Activated effector memory CD4-positive, alpha-beta T cell treated with Interleukin-2 at 50 U/mL for 16 hours (primary cell): Measurements from ENCODE around the gene CDC34.
A peak's percentile ranks its signal among the peaks of the same experiment; 100 is the strongest.

Source experiments
- DNase-seq: peaks from one replicate; pipeline ENCODE4 v3.0.0-alpha.2; 2020

Gene CDC34

DNA sequence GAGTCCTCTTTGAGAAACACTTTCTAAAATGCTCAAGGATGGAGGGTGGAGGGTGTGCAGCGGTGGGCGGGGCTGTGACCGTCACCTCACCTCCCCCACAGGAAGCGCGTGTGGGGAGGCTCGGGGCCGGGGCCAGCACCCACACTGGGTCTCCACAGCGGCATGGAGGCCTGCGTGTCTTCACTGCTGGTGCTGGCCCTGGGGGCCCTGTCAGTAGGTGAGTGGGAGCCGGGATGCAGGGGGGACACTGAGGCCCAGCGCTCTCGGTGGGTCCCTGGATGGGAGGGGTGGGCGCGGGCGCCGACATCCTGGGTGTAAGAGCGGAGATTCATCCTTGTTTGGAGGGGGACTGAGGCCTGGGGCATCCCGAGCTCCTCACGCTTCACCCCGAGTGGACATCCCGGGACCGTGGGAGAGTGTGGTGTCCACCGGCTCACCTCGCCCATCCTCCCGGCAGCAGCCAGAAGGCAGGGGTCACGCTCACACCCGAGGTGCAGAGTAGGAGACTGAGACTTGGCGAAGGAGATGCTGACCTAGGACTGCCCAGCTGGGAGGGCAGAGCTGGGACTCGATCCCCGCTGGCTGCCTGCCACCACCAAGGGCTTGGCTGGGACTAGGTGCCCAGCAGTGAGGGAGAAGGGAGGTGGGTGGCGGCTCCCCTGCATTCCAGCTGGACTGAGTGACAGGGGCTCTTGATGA lies 12.5 kb downstream of the CDC34 start, which contains the start of gene GZMM:
Gene GZMM (plus strand): TSS at position 144 of the 699 bp plus-strand sequence. CDS start 19 bp downstream, at position 163.
- DNase-seq: peak; percentile 71

DNA sequence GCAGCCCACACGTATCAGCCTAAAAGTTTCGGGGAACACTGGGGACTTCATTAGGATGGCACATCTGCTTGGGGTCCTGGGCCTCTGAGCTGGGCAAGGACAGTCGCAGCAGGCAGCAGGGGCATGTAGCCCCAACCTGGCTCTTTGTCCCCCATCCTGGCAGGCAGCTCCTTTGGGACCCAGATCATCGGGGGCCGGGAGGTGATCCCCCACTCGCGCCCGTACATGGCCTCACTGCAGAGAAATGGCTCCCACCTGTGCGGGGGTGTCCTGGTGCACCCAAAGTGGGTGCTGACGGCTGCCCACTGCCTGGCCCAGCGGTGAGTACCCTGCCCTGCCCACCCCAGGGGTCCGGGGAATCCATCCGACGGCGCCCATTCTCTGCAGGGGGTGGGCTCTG lies 15.6 kb downstream of the CDC34 start:
- DNase-seq: no peak

GRCh38 chr19:547836-548720 lies 16.5 kb downstream of the CDC34 start:
- DNase-seq: no peak

- no peak for DNase-seq
These were observed 17.6 kb downstream of the CDC34 start for GRCh38 chr19:548886-549830.

DNA sequence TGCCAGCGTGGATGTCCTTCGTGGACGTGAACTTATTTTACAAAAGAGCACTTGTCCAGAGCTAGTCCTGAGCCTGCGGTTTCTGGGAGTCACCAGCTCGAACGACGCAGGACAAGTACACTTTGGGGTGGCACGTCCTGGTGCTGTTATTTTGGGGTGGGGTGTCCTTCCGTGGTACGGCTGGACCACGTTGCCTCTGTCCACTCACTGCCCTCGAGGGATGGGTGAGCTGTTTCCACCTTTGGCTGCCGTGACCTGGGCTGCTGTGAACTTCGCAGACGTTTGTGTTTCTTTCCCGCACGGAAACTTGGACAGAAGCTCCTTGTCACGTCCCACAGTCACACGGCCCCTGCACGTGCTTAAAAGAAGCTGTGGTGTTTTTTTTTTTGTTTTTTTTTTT lies 23.3 kb downstream of the CDC34 start:
- DNase-seq: no peak

DNA sequence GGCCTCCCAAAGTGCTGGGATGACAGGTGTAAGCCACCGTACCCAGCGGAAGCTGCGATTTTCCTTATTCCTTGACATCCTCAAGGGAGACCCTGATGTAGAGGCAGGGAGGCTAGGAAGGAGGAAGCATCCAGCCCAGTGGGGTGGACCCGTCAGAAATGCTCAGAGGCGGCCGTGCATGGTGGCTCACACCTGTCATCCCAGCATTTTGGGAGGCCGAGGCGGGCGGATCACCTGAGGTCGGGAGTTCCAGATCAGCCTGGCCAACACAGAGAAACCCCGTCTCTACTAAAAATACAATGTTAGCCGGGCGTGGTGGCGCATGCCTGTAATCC lies 23.9 kb downstream of the CDC34 start:
- no peak for DNase-seq

DNA sequence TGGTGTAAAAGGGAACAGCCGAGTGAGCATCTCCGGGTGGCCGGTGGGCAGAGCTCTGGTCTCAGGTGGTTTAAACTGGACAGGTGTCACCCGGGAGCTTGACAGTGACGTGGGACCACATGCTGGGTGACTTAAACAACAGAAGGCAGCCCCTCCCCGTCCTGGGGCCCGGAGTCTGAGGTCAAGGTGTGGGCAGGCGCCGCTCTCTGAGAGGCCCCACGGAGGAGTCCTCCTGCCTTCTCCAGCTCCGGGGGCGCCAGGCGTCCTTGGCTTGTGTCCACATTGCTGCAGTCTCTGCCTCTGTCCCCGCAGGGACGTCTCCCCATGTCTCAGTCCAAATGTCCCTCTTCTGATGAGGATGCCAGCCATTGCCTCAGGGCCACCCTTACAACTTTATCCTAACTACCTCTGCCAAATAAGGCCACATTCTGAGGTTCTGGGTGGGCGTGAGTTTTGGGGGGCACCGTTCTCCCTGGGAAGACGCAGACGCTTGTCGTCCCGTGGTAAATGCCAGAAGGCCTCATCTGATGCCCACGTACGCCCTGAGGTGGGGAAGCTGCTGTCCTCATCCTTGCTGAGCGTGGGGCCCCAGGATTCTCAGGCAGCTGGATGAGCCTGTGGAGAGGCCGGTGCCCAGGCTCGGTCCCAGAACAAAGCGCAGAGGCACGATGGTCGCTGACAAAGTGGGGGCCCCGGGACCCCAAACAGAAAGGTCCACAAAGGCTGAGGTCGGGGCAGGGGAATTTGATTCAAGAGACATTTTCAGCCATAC lies 25.2 kb downstream of the CDC34 start:
- no peak for DNase-seq

DNA sequence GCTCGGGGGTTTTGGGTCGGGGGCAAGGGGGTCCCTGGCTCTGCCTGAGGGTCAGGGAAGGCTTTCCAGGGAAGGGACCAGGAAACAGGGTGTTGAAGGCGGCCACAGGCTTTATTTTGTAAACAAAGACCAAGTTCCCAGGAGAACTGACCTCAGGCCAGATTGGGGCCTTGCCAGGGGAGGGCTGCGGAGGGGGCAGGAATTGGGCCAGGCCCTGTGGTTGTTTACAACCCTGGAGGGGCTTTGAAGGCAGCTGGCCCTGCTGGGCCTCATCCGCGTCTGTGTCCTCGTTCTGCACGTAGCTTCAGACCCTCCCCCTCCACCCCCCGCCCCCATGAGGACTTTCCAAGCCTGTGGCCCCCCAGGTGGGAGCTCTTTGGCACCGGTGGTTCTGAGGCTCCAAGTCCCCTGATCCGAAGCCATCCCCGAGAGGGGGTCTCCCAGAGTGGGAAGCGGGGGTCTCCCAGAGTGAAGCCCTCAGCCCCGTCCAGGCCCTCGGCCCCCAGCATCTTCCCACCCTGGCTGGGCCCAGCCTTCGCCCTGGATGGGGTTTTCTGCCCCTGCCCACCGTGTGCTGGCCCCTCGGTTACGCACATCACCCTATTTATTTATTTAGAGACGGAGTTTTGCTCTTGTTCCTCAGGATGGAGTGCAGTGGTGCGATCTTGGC lies 27.3 kb downstream of the CDC34 start:
- no peak for DNase-seq

- no peak for DNase-seq
These were observed 28.6 kb downstream of the CDC34 start for GRCh38 chr19:560121-560520.

DNA sequence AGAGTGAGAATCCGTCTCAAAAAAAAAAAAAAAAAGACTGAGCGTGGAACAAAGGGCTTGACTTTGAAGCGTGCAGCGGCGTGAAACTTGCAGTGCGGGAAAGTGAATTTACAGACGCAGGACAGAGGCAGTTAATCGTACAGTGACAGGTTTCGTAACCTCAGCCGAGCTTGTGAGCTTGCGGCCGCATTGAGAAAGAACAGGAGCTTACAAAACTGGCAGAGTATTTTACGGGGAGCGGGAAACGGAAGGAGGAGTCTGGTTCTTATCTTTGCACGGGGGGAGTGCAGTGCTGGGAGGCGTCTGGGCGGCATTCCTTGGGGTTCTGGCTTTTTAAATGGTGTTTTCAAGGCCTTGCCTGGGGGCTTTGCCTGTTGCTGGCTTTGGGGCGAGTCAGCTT lies 34.8 kb downstream of the CDC34 start:
- DNase-seq: no peak

DNA sequence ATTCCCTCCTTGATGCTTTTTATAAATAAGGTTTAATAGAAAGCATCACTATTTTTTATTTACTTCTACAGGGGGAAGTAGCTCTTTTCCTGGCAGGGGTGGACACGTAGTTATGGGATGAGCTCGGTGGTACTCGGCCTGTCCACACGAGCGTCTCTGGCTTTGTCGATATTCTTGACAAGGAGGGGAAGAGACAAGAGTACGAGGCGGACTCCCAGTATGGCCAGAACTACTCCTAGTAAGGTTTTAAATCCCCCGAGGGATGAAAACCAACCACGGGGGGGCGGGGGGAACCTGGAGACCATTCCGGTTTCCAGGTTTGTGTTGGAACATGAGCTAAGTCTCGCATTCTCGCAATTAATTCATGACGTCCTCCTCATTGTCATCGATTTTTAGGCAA lies 35.3 kb downstream of the CDC34 start:
- no peak for DNase-seq

DNA sequence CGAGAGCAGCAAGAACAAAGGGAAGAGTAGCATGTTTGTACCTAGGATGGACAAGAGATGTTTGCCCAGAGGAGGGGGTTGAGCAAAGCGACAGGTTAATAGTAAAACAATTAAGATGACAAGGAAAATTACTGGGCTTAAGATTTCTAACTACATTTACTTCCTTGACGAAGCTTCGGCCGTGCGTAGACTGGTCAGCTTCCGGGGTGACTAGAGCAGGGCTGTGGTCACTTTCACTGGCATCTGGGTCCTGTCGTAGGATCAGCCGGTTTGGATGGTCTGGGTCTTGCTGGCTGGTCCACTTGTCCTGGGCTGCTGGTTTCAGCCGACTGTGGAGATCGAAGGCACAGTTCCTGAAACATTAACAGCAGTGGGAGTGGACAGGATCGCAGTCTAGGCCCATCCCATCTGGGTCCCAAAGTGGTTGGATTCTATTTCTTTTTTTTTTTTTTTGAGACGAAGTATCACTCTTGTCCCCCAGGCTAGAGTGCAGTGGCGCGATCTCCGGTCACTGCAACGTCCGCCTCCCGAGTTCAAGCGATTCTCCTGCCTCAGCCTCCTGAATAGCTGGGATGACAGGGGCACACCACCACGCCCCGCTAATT lies 35.8 kb downstream of the CDC34 start:
- no peak for DNase-seq

DNA sequence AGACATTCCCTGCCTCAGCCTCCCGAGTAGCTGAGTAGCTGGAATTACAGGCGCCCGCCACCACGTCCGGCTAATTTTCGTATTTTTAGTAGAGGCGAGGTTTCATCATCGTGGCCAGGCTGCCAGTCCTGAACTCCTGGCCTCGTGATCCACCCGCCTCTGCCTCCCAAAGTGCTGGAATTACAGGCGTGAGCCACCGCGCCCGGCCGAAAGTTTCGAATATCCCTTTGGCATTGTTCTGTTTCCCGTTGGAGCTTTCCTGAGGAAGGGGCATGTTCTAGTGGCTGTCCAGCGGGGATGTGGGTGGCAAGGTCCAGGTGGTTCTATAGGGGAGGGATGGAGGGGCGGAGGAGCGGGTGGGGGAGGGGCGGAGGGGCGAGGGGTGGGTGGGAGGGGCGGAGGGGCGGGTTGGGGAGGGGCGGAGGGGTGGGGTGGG lies 38.7 kb downstream of the CDC34 start:
- DNase-seq: no peak

GRCh38 chr19:570937-571565 lies 39.5 kb downstream of the CDC34 start:
- peak; percentile 40 for DNase-seq

- no peak for DNase-seq
These were observed 40.0 kb downstream of the CDC34 start for GRCh38 chr19:571566-571974.

DNA sequence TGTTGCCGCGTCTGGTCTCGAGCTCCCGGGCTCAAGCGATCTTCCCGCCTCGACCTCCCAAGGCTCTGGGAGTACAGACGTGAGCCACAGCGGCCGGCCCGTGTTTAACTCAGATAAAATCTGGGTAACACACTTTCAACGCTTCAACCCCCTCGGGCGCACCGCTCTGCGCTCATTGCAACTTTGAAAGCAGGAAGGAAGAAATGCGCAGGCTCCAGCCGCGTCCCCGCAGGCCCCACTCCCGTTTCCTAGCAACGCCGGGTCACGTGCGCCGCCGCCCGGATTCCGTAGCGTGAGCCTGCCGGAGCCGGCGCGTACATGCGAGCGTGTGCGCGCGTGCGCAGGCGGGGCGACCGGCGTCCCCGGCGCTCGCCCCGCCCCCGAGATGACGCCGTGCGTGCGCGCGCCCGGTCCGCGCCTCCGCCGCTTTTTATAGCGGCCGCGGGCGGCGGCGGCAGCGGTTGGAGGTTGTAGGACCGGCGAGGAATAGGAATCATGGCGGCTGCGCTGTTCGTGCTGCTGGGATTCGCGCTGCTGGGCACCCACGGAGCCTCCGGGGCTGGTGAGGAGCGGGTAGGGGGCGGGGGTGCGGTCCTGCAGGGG lies 40.7 kb downstream of the CDC34 start, which contains the start of gene BSG:
Gene BSG (plus strand): TSS at position 457 of the 603 bp plus-strand sequence. CDS start 39 bp downstream, at position 496.
- peak; percentile 97 for DNase-seq

DNA sequence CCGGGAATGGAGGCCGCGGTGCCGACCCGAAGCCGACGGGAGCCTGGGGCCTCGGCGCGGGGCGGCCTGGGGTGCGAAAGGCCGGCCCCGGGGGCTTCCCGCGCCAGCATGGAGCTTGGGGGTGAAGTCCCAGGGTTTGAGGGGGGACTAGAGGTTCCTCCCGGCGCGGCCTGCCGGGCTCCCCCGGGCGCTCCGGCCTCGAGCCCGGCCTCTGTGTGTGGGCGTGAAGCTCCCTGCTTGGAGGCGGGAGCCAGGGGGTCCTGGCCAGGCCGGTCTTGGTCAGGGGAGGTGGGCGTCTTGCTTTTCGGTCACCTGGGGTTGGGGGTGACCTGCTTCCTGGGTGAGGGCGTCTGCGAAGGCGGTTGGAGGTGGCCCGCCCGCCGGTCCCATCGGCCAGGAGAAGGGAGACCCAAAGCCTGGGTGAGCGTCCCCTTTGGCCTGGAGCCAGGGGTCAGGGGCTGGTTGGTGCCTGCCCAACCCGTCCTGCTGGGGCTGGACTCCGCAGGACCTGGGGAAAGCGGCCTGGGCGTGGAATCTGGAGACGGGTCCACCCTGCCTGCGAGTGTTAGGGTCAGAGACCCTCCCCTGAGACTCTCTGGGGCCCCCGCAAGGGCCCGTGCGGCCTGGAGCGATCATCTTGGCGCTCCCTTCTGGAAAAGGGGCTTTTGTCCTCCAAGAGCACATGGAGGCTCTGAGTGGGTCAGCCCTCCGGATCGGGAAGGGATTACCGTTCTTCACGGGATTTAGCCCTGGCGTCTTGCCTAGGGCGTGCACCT lies 41.4 kb downstream of the CDC34 start:
- DNase-seq: no peak

DNA sequence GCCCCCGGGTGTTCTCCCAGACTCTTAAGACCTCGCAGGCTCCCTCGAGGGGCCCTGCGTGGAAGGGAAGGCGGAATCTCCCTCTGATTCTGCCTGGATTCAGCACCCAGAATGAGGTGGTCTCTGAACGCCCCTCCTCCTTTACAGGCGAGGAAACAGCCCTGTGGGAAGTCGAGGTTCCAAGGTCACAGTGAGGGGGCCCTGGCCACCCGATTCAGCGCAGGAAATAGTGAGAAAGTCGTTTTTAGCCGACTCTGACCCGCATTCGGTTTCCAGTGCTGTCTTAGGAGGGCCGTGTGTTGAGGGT lies 41.9 kb downstream of the CDC34 start:
- no peak for DNase-seq
